T-helper 2 cell treated with Interferon-gamma antibody and Interleukin-4, amounts not matched to agents 5 μg/mL and 100 μg/mL, for 36 hours (primary cell): ENCODE measurements around the gene KCNE5.
A peak's percentile ranks its signal among the peaks of the same experiment; 100 is the strongest.
"Not testable (repeated sequence)": the region's sequence is repeated elsewhere in the genome, so short reads cannot be mapped to it uniquely, and the experiment has no call there.

Experiments
- DNase-seq: peaks from one replicate; pipeline ENCODE4 v3.0.0; 2021; ENCODE audit warnings: low spot score
- H3K27ac Mint-ChIP-seq: one replicate; pipeline ENCODE4 v1.8.0; 2021; ENCODE audit warnings: mild to moderate bottlenecking, mixed read lengths
- H3K27me3 Mint-ChIP-seq: one replicate; pipeline ENCODE4 v1.8.0; 2021; ENCODE audit warnings: low read depth, mixed read lengths
- H3K36me3 Mint-ChIP-seq: one replicate; pipeline ENCODE4 v1.8.0; 2021; ENCODE audit warnings: low read depth, mixed read lengths
- H3K4me1 Mint-ChIP-seq: one replicate; pipeline ENCODE4 v1.8.0; 2021; ENCODE audit warnings: low read depth, mixed read lengths
- H3K4me3 Mint-ChIP-seq: one replicate; pipeline ENCODE4 v1.8.0; 2022; ENCODE audit warnings: mild to moderate bottlenecking, moderate library complexity, mixed read lengths
- H3K9me3 Mint-ChIP-seq: one replicate; pipeline ENCODE4 v1.8.0; 2021; ENCODE audit warnings: mixed read lengths

The KCNE5 gene

GRCh38 chrX:109624641-109625616, at the start of gene KCNE5:
TSS of gene KCNE5 (minus strand) at chrX:109625172. CDS start at chrX:109625020, 152 bp downstream.
- Mint-ChIP-seq H3K4me3 (no peak within 1 kb of the TSS), H3K9me3 (no peaks in the 10 kb centered on the region), H3K27ac (no peak within 1 kb of the TSS), H3K36me3 (peaks cover 4% of the 10 kb centered on the region), H3K27me3 (no peaks in the 10 kb centered on the region), H3K4me1 (peaks cover 6% of the 10 kb centered on the region)
- no peak for DNase-seq

GRCh38 chrX:109672239-109672638, 47.3 kb upstream of the KCNE5 start:
- no peak overlapping the region for H3K4me3 Mint-ChIP-seq

GRCh38 chrX:109671170-109671569, 46.2 kb upstream of the KCNE5 start:
- not testable (repeated sequence) for H3K9me3 Mint-ChIP-seq, H3K4me3 Mint-ChIP-seq, H3K4me1 Mint-ChIP-seq, H3K27me3 Mint-ChIP-seq, H3K27ac Mint-ChIP-seq, DNase-seq
- H3K36me3 Mint-ChIP-seq, result peaks cover 27% of the 10 kb centered on the region

More at GRCh38 chrX:109672239-109672638, 47.3 kb upstream of the KCNE5 start:
- Mint-ChIP-seq H3K27me3 (no peaks in the 10 kb centered on the region), H3K27ac (no peak overlapping the region), H3K36me3 (peaks cover 25% of the 10 kb centered on the region), H3K4me1 (peaks cover 13% of the 10 kb centered on the region), H3K9me3 (no peaks in the 10 kb centered on the region)
- DNase-seq, result no peak

GRCh38 chrX:109667986-109668385, 43.0 kb upstream of the KCNE5 start:
- DNase-seq, result no peak
- H3K4me3 Mint-ChIP-seq, result no peak overlapping the region
- peaks cover 30% of the 10 kb centered on the region for H3K36me3 Mint-ChIP-seq
- H3K27me3 Mint-ChIP-seq, result no peaks in the 10 kb centered on the region
- H3K27ac Mint-ChIP-seq, result no peak overlapping the region
- H3K9me3 Mint-ChIP-seq, result no peaks in the 10 kb centered on the region
- no peaks in the 10 kb centered on the region for H3K4me1 Mint-ChIP-seq

- Mint-ChIP-seq H3K4me1 (no peaks in the 10 kb centered on the region), H3K4me3 (no peak overlapping the region), H3K27me3 (no peaks in the 10 kb centered on the region), H3K36me3 (peaks cover 56% of the 10 kb centered on the region), H3K27ac (no peak overlapping the region), H3K9me3 (peaks cover 7% of the 10 kb centered on the region)
- DNase-seq, result no peak
Observed at GRCh38 chrX:109660435-109661143, 35.6 kb upstream of the KCNE5 start.

GRCh38 chrX:109658391-109658790, 33.4 kb upstream of the KCNE5 start:
- Mint-ChIP-seq H3K27ac (no peak overlapping the region), H3K36me3 (peaks cover 61% of the 10 kb centered on the region), H3K27me3 (no peaks in the 10 kb centered on the region), H3K4me3 (no peak overlapping the region), H3K9me3 (peaks cover 7% of the 10 kb centered on the region), H3K4me1 (no peaks in the 10 kb centered on the region)
- no peak for DNase-seq

- H3K27ac Mint-ChIP-seq, DNase-seq, H3K4me3 Mint-ChIP-seq, H3K27me3 Mint-ChIP-seq, H3K9me3 Mint-ChIP-seq, H3K4me1 Mint-ChIP-seq: not testable (repeated sequence)
- H3K36me3 Mint-ChIP-seq, result peaks cover 55% of the 10 kb centered on the region
Observed at GRCh38 chrX:109657364-109657763, 32.4 kb upstream of the KCNE5 start.

- Mint-ChIP-seq H3K36me3 (peaks cover 51% of the 10 kb centered on the region), H3K27me3 (no peaks in the 10 kb centered on the region), H3K9me3 (peaks cover 7% of the 10 kb centered on the region), H3K4me3 (no peak overlapping the region), H3K4me1 (no peaks in the 10 kb centered on the region), H3K27ac (no peak overlapping the region)
- no peak for DNase-seq
Observed at GRCh38 chrX:109656774-109657173, 31.8 kb upstream of the KCNE5 start.

GRCh38 chrX:109655502-109656201, 30.7 kb upstream of the KCNE5 start:
- H3K27ac Mint-ChIP-seq, result no peak overlapping the region
- H3K4me3 Mint-ChIP-seq, result no peak overlapping the region
- H3K4me1 Mint-ChIP-seq, result no peaks in the 10 kb centered on the region
- peaks cover 7% of the 10 kb centered on the region for H3K9me3 Mint-ChIP-seq
- H3K36me3 Mint-ChIP-seq, result peaks cover 48% of the 10 kb centered on the region
- no peak for DNase-seq
- no peaks in the 10 kb centered on the region for H3K27me3 Mint-ChIP-seq

GRCh38 chrX:109654516-109655109, 29.6 kb upstream of the KCNE5 start:
- H3K36me3 Mint-ChIP-seq, result peaks cover 40% of the 10 kb centered on the region
- H3K4me3 Mint-ChIP-seq, result no peak overlapping the region
- H3K9me3 Mint-ChIP-seq, result peaks cover 7% of the 10 kb centered on the region
- no peaks in the 10 kb centered on the region for H3K4me1 Mint-ChIP-seq
- no peak for DNase-seq
- H3K27ac Mint-ChIP-seq, result peak overlapping the region; percentile 21
- H3K27me3 Mint-ChIP-seq, result no peaks in the 10 kb centered on the region

GRCh38 chrX:109644671-109645070, 19.7 kb upstream of the KCNE5 start:
- H3K4me1 Mint-ChIP-seq, DNase-seq, H3K27me3 Mint-ChIP-seq, H3K4me3 Mint-ChIP-seq, H3K27ac Mint-ChIP-seq, H3K9me3 Mint-ChIP-seq: not testable (repeated sequence)
- H3K36me3 Mint-ChIP-seq, result peaks cover 13% of the 10 kb centered on the region

GRCh38 chrX:109643687-109644086, 18.7 kb upstream of the KCNE5 start:
- H3K27ac Mint-ChIP-seq, result no peak overlapping the region
- H3K4me3 Mint-ChIP-seq, result no peak overlapping the region
- peaks cover 12% of the 10 kb centered on the region for H3K4me1 Mint-ChIP-seq
- no peak for DNase-seq
- no peaks in the 10 kb centered on the region for H3K27me3 Mint-ChIP-seq
- H3K9me3 Mint-ChIP-seq, result no peaks in the 10 kb centered on the region
- H3K36me3 Mint-ChIP-seq, result peaks cover 16% of the 10 kb centered on the region

- Mint-ChIP-seq H3K9me3 (peaks cover 4% of the 10 kb centered on the region), H3K27ac (peak overlapping the region; percentile 77), H3K36me3 (peaks cover 21% of the 10 kb centered on the region), H3K4me1 (peaks cover 19% of the 10 kb centered on the region), H3K4me3 (peak overlapping the region; percentile 51), H3K27me3 (no peaks in the 10 kb centered on the region)
- no peak for DNase-seq
Observed at GRCh38 chrX:109638158-109638557, 13.2 kb upstream of the KCNE5 start.
